H9 (cell line): ENCODE results near the gene OLFM1. TPM values are rescaled to one million over a fixed set of nuclear protein-coding genes. Genes with fewer than 3 reads are reported as not detected.
A peak's percentile ranks its signal among the peaks of the same experiment; 100 is the strongest.

Source experiments
- DNase-seq: peaks from one replicate; pipeline ENCODE4 v3.0.0-alpha.2; 2017
- H2AFZ ChIP-seq: one replicate; pipeline ENCODE4 v1.6.1; 2013; ENCODE audit warnings: mild to moderate bottlenecking, low read length, control low read depth, moderate library complexity
- H2AK5ac ChIP-seq: 2 replicates; pipeline ENCODE4 v1.6.1; 2013; ENCODE audit warnings: low read length, control low read depth, mixed read lengths; ENCODE audit not compliant: insufficient read length
- H2BK120ac ChIP-seq: one replicate; pipeline ENCODE4 v1.6.1; 2013; ENCODE audit warnings: low read depth, mild to moderate bottlenecking, low read length, control low read depth, inconsistent platforms; ENCODE audit not compliant: poor library complexity, severe bottlenecking
- H2BK12ac ChIP-seq: 2 replicates; pipeline ENCODE4 v1.6.1; 2013; ENCODE audit warnings: low read length, control low read depth, mixed read lengths, low read depth; ENCODE audit not compliant: insufficient read length
- H2BK15ac ChIP-seq: 2 replicates; pipeline ENCODE4 v1.6.1; 2013; ENCODE audit warnings: low read depth, low read length, control low read depth
- H2BK20ac ChIP-seq: one replicate; pipeline ENCODE4 v1.6.1; 2013; ENCODE audit warnings: low read depth, mild to moderate bottlenecking, low read length, control low read depth, inconsistent platforms; ENCODE audit not compliant: poor library complexity, severe bottlenecking
- H2BK5ac ChIP-seq: 2 replicates; pipeline ENCODE4 v1.6.1; 2013; ENCODE audit warnings: low read length, control low read depth, mixed read lengths; ENCODE audit not compliant: insufficient read length
- H3K14ac ChIP-seq: 2 replicates; pipeline ENCODE4 v1.6.1; 2013; ENCODE audit warnings: low read length, control low read depth; ENCODE audit not compliant: insufficient read depth
- H3K18ac ChIP-seq: 2 replicates; pipeline ENCODE4 v1.6.1; 2013; ENCODE audit warnings: low read depth, mild to moderate bottlenecking, mixed read lengths, low read length, control low read depth; ENCODE audit not compliant: insufficient read length
- H3K23ac ChIP-seq: 2 replicates; pipeline ENCODE4 v1.6.1; 2013; ENCODE audit warnings: low read length, control low read depth, mixed read lengths, low read depth; ENCODE audit not compliant: insufficient read length
- H3K23me2 ChIP-seq: 2 replicates; pipeline ENCODE4 v1.6.1; 2013; ENCODE audit warnings: low read depth, mild to moderate bottlenecking, mixed read lengths, low read length, control low read depth; ENCODE audit not compliant: insufficient read length, poor library complexity, severe bottlenecking
- H3K27ac ChIP-seq: 2 replicates; pipeline ENCODE4 v1.5.1; 2013; ENCODE audit warnings: low read length, control low read depth, mixed read lengths, low read depth; ENCODE audit not compliant: insufficient read length
- H3K27me3 ChIP-seq: 2 replicates; pipeline ENCODE4 v1.6.1; 2013; ENCODE audit warnings: low read length, control low read depth, inconsistent platforms; ENCODE audit not compliant: insufficient read depth
- H3K4ac ChIP-seq: 2 replicates; pipeline ENCODE4 v1.6.1; 2013; ENCODE audit warnings: low read depth, mild to moderate bottlenecking, control low read depth, inconsistent platforms, low read length, moderate library complexity
- H3K4me1 ChIP-seq: 2 replicates; pipeline ENCODE4 v1.6.1; 2013; ENCODE audit warnings: low read length, control low read depth, inconsistent platforms; ENCODE audit not compliant: insufficient read depth
- H3K4me2 ChIP-seq: 2 replicates; pipeline ENCODE4 v1.6.1; 2013; ENCODE audit warnings: low read length, control low read depth, mixed read lengths; ENCODE audit not compliant: insufficient read length, insufficient read depth
- H3K56ac ChIP-seq: 2 replicates; pipeline ENCODE4 v1.6.1; 2013; ENCODE audit warnings: low read depth, mild to moderate bottlenecking, mixed read lengths, low read length, control low read depth; ENCODE audit not compliant: insufficient read length
- H3K79me1 ChIP-seq: 2 replicates; pipeline ENCODE4 v1.6.1; 2013; ENCODE audit warnings: low read depth, mild to moderate bottlenecking, moderate library complexity, low read length, control low read depth, inconsistent platforms; ENCODE audit not compliant: insufficient read depth, poor library complexity, severe bottlenecking
- H3K79me2 ChIP-seq: 2 replicates; pipeline ENCODE4 v1.6.1; 2013; ENCODE audit warnings: low read length, control low read depth, inconsistent platforms; ENCODE audit not compliant: insufficient read depth
- H3K9ac ChIP-seq: 2 replicates; pipeline ENCODE4 v1.6.1; 2013; ENCODE audit warnings: low read length, control low read depth, mixed read lengths; ENCODE audit not compliant: insufficient read length; ENCODE audit errors: extremely low read depth
- H3K9me3 ChIP-seq: one replicate; pipeline ENCODE4 v1.6.1; 2013; ENCODE audit warnings: low read depth, low read length, inconsistent platforms; ENCODE audit not compliant: control insufficient read depth
- H3T11ph ChIP-seq: one replicate; pipeline ENCODE4 v1.6.1; 2013; ENCODE audit warnings: mild to moderate bottlenecking, low read length, control low read depth, inconsistent platforms
- H4K20me1 ChIP-seq: one replicate; pipeline ENCODE4 v1.6.1; 2013; ENCODE audit not compliant: control insufficient read depth, insufficient read length, insufficient read depth
- H4K5ac ChIP-seq: 2 replicates; pipeline ENCODE4 v1.6.1; 2013; ENCODE audit warnings: low read depth, mild to moderate bottlenecking, mixed read lengths, low read length, control low read depth; ENCODE audit not compliant: insufficient read length
- H4K8ac ChIP-seq: replicated peaks from 2 replicates; pipeline ENCODE4 v1.6.1; 2013; ENCODE audit warnings: low read length, control low read depth, mixed read lengths, low read depth; ENCODE audit not compliant: insufficient read length
- H4K91ac ChIP-seq: 2 replicates; pipeline ENCODE4 v1.6.1; 2013; ENCODE audit warnings: low read depth, mild to moderate bottlenecking, moderate library complexity, mixed read lengths, low read length, control low read depth; ENCODE audit not compliant: insufficient read length
- H3K27ac Mint-ChIP-seq, 3 experiments: 2 replicates in 2 of 3; 3 replicates in 1 of 3; pipeline ENCODE4 v1.8.0; 2020 to 2021; ENCODE audit warnings: mixed read lengths in 3 of 3, mild to moderate bottlenecking in 1 of 3, moderate library complexity in 1 of 3
- H3K27me3 Mint-ChIP-seq: 2 replicates; pipeline ENCODE4 v1.8.0; 2021; ENCODE audit warnings: low read depth, mild to moderate bottlenecking, moderate library complexity, mixed read lengths
- H3K36me3 Mint-ChIP-seq, 3 experiments: 2 replicates in 2 of 3; 3 replicates in 1 of 3; pipeline ENCODE4 v1.8.0; 2020 to 2021; ENCODE audit warnings: low read depth in 3 of 3, mixed read lengths in 3 of 3; ENCODE audit not compliant: insufficient read depth in 1 of 3
- H3K4me1 Mint-ChIP-seq, 2 experiments: 2 replicates each; pipeline ENCODE4 v1.8.0; 2020; ENCODE audit warnings: mixed read lengths in 2 of 2
- H3K4me3 Mint-ChIP-seq, 2 experiments: 2 replicates in 1 of 2; 3 replicates in 1 of 2; pipeline ENCODE4 v1.8.0; 2020 to 2021; ENCODE audit warnings: mild to moderate bottlenecking in 2 of 2, mixed read lengths in 2 of 2, moderate library complexity in 1 of 2
- H3K9me3 Mint-ChIP-seq, 2 experiments: 2 replicates in 1 of 2; 3 replicates in 1 of 2; pipeline ENCODE4 v1.8.0; 2020; ENCODE audit warnings: mild to moderate bottlenecking in 2 of 2, mixed read lengths in 2 of 2, moderate library complexity in 1 of 2
- WGBS: extraction: QIAGEN DNeasy Blood & Tissue Kit; methylation state at CpG from one replicate; pipeline ENCODE4 v1.1.7; 2013; ENCODE audit warnings: missing lambda C conversion rate, low lambda C conversion rate, mixed read lengths; ENCODE audit not compliant: insufficient read length; ENCODE audit errors: extremely low coverage; 5-methylcytosine and 5-hydroxymethylcytosine counted together
- total RNA-seq: library from RNA; stranded (reverse); gene quantifications from 2 replicates; pipeline ENCODE4 v1.2.1, GENCODE V29; 2021
- TF ChIP-seq, protein P1 (sequence below): fragments of 200-600 bp; sonication (generic); conservative IDR thresholded peaks from 3 replicates; pipeline ENCODE4 v1.8.0; 2021; ENCODE audit warnings: antibody characterized with exemption, mild to moderate bottlenecking

The OLFM1 gene
- total RNA-seq, 1 experiment from 2014 or later, result 34.1 TPM

GRCh38 chr9:135080286-135081263 is 6.9 kb upstream of the OLFM1 start:
- Histone ChIP-seq H2AK5ac (no peak overlapping the region), H3K27me3 (no peaks in the 10 kb centered on the region), H3K56ac (no peak overlapping the region), H3K9ac (no peak overlapping the region), H2BK15ac (no peak overlapping the region), H3K79me2 (no peaks in the 10 kb centered on the region), H3K9me3 (no peaks in the 10 kb centered on the region), H3K4me1 (no peaks in the 10 kb centered on the region), H2BK20ac (no peak overlapping the region), H4K20me1 (no peaks in the 10 kb centered on the region), H3K4me2 (no peak overlapping the region), H3K23me2 (peaks cover 5% of the 10 kb centered on the region), H3K18ac (no peak overlapping the region), H2BK120ac (no peak overlapping the region), H3K14ac (no peak overlapping the region), H2BK5ac (no peak overlapping the region), H2AFZ (no peak overlapping the region), H4K8ac (no peak overlapping the region), H3K23ac (no peak overlapping the region), H4K91ac (no peak overlapping the region), H3K27ac (no peak overlapping the region), H3K79me1 (no peaks in the 10 kb centered on the region), H4K5ac (no peak overlapping the region), H3K4ac (no peak overlapping the region), H2BK12ac (no peak overlapping the region), H3T11ph (no peak overlapping the region)
- Mint-ChIP-seq H3K27ac (no peak overlapping the region), H3K27me3 (peaks cover 51% of the 10 kb centered on the region), H3K36me3 (no peaks in the 10 kb centered on the region; a peak in 1 of 7 replicates), H3K4me3 (no peak overlapping the region), H3K9me3 (no peaks in the 10 kb centered on the region), H3K4me1 (peaks cover 15 to 19% of the 10 kb centered on the region in 2 experiments)
- TF ChIP-seq, protein P1, sequence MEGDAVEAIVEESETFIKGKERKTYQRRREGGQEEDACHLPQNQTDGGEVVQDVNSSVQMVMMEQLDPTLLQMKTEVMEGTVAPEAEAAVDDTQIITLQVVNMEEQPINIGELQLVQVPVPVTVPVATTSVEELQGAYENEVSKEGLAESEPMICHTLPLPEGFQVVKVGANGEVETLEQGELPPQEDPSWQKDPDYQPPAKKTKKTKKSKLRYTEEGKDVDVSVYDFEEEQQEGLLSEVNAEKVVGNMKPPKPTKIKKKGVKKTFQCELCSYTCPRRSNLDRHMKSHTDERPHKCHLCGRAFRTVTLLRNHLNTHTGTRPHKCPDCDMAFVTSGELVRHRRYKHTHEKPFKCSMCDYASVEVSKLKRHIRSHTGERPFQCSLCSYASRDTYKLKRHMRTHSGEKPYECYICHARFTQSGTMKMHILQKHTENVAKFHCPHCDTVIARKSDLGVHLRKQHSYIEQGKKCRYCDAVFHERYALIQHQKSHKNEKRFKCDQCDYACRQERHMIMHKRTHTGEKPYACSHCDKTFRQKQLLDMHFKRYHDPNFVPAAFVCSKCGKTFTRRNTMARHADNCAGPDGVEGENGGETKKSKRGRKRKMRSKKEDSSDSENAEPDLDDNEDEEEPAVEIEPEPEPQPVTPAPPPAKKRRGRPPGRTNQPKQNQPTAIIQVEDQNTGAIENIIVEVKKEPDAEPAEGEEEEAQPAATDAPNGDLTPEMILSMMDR, result no peak
- DNase-seq, result peak; percentile 18
- WGBS, result no CpG with 5 or more reads among the region's 26 CpGs
